Peyer's patch (tissue), 4 donors: ENCODE results near the gene DCUN1D3. TPM values are rescaled to one million over a fixed set of nuclear protein-coding genes. Genes with fewer than 3 reads are reported as not detected.

Source experiments
- DNase-seq, 3 donors: peaks; one replicate each; pipeline ENCODE4 v3.0.0-alpha.2; 2017 to 2019
- H3K27ac ChIP-seq, 4 donors: fragments of 200-600 bp; sonication (generic); one replicate each; pipeline ENCODE4 v1.5.1; 2016 to 2019
- H3K27me3 ChIP-seq, 2 donors: fragments of 200-600 bp; sonication (generic); one replicate each; pipeline ENCODE4 v1.5.1; 2019
- H3K36me3 ChIP-seq, 3 donors: fragments of 200-600 bp; sonication (generic); one replicate each; pipeline ENCODE4 v1.5.1; 2016 to 2019
- H3K4me1 ChIP-seq, 4 donors: fragments of 200-600 bp; sonication (generic); one replicate each; pipeline ENCODE4 v1.5.1; 2016 to 2019
- H3K4me3 ChIP-seq, 4 donors: fragments of 200-600 bp; sonication (generic); 1 replicate in 3 of 4; 2 replicates in 1 of 4; pipeline ENCODE4 v1.5.1; 2016 to 2019; ENCODE audit warnings: mild to moderate bottlenecking in 1 of 4
- H3K9me3 ChIP-seq, 4 donors: fragments of 200-600 bp; sonication (generic); one replicate each; pipeline ENCODE4 v1.5.1; 2016 to 2019; ENCODE audit warnings: mild to moderate bottlenecking in 1 of 4
- POLR2A ChIP-seq, 2 donors: fragments of 450-650 bp; IDR thresholded peaks; one replicate each; pipeline ENCODE4 v1.5.1; 2017; ENCODE audit warnings: antibody characterized with exemption in 2 of 2, mild to moderate bottlenecking in 2 of 2, moderate library complexity in 2 of 2
- total RNA-seq, 4 donors: library from RNA; depleted of rRNA; stranded (reverse); fragments of >200 nt; gene quantifications; one replicate each; pipeline ENCODE4 v1.1.0, GENCODE V29; 2016
- TF ChIP-seq, protein P1 (sequence below), 6 experiments: fragments of 450-650 bp in 4 of 6; fragments of 200-600 bp in 2 of 6; sonication (generic) in 1 of 6; IDR thresholded peaks; one replicate each; pipeline ENCODE4 v1.5.1; 2017 to 2019; ENCODE audit warnings: antibody characterized with exemption in 6 of 6, mild to moderate bottlenecking in 3 of 6, moderate library complexity in 1 of 6

DCUN1D3 gene
- total RNA-seq, 4 donors from 2014 or later = 6.5 to 12.2 (median 9.5) TPM

- Histone ChIP-seq H3K4me1 (no peaks in the 10 kb centered on the region), H3K9me3 (no peaks in the 10 kb centered on the region), H3K27me3 (no peaks in the 10 kb centered on the region), H3K36me3 (peaks cover 0 to 34% (median 0%) of the 10 kb centered on the region in 3 donors), H3K27ac (no peak overlapping the region), H3K4me3 (no peak overlapping the region)
- TF ChIP-seq, protein P1, sequence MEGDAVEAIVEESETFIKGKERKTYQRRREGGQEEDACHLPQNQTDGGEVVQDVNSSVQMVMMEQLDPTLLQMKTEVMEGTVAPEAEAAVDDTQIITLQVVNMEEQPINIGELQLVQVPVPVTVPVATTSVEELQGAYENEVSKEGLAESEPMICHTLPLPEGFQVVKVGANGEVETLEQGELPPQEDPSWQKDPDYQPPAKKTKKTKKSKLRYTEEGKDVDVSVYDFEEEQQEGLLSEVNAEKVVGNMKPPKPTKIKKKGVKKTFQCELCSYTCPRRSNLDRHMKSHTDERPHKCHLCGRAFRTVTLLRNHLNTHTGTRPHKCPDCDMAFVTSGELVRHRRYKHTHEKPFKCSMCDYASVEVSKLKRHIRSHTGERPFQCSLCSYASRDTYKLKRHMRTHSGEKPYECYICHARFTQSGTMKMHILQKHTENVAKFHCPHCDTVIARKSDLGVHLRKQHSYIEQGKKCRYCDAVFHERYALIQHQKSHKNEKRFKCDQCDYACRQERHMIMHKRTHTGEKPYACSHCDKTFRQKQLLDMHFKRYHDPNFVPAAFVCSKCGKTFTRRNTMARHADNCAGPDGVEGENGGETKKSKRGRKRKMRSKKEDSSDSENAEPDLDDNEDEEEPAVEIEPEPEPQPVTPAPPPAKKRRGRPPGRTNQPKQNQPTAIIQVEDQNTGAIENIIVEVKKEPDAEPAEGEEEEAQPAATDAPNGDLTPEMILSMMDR (IDR thresholded peaks at IDR 0.05) = no peak
- TF ChIP-seq POLR2A (IDR thresholded peaks at IDR 0.05) = no peak
- DNase-seq = no peak
These were observed 40.5 kb downstream of the DCUN1D3 start for GRCh38 chr16:20859699-20860098.

DNA sequence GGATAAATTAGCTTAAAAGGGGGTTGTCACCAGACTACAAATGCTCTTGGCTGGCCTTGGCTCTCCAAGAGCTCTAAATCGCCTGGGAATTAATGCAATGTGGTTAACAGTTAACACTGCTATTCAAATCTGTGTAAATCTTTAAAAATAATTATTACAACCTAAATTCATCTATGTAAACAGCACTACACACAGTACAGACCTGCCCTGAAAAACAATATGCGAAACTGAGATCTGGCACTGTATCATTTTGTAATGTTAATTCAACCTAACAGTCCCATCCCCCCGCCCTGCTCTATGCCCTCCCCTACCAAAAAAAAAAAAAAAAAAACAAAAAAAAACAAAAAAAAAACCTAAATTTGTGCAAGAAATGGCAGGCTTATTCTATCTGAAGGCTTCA is 40.9 kb downstream of the DCUN1D3 start:
- no peak for TF ChIP-seq POLR2A (IDR thresholded peaks at IDR 0.05)
- TF ChIP-seq, protein P1 (IDR thresholded peaks at IDR 0.05) = no peak
- H3K27me3 ChIP-seq = no peaks in the 10 kb centered on the region
- H3K27ac ChIP-seq = no peak overlapping the region
- no peaks in the 10 kb centered on the region for H3K9me3 ChIP-seq
- H3K4me3 ChIP-seq = no peak overlapping the region
- DNase-seq = no peak
- H3K4me1 ChIP-seq = no peaks in the 10 kb centered on the region
- H3K36me3 ChIP-seq = peaks cover 0 to 34% (median 0%) of the 10 kb centered on the region in 3 donors

GRCh38 chr16:20857281-20857680 is 42.9 kb downstream of the DCUN1D3 start:
- no peak for DNase-seq
- H3K27ac ChIP-seq = no peak overlapping the region
- no peaks in the 10 kb centered on the region for H3K4me1 ChIP-seq
- no peaks in the 10 kb centered on the region for H3K27me3 ChIP-seq
- TF ChIP-seq, protein P1 (IDR thresholded peaks at IDR 0.05) = no peak
- no peak for TF ChIP-seq POLR2A (IDR thresholded peaks at IDR 0.05)
- no peaks in the 10 kb centered on the region for H3K9me3 ChIP-seq
- peaks cover 0 to 34% (median 0%) of the 10 kb centered on the region in 3 donors for H3K36me3 ChIP-seq
- no peak overlapping the region for H3K4me3 ChIP-seq

- TF ChIP-seq POLR2A (IDR thresholded peaks at IDR 0.05) = no peak
- TF ChIP-seq, protein P1 (IDR thresholded peaks at IDR 0.05) = no peak
- Histone ChIP-seq H3K27ac (no peak overlapping the region), H3K4me3 (no peak overlapping the region), H3K9me3 (no peaks in the 10 kb centered on the region), H3K36me3 (peaks cover 0 to 16% (median 0%) of the 10 kb centered on the region in 3 donors), H3K4me1 (peaks cover 0 to 5% (median 0%) of the 10 kb centered on the region in 4 donors), H3K27me3 (no peaks in the 10 kb centered on the region)
- DNase-seq = no peak
These were observed 45.2 kb downstream of the DCUN1D3 start for GRCh38 chr16:20854963-20855362.

DNA sequence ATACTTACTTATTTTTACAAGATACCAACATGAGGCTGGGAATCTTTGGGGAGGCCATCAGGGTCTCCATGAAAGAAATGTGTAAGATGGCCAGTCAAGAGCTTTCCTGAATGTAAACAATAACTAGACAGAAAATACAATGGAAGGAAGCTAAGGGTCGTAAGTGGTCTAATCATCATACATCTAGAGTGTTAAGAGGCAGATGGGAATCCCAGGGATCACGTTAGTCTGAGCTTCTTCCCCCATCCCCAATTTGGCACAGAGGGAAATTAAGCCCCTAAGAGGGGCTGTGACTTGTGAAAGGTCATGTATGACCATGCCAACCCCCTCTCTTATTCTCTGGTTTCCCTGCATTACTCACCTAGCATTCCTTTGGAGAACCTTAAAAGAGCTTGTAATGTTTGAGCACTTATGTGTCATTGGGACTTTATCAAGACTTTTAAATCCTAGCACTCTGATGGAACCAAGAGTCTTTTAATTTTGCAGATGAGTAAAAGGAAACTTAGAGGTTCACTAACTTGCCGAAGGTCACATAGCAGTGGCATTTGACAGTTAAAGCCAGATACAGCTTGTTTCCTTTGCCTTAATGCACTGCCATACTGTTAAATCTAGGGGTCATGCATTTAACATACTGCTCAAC is 46.1 kb downstream of the DCUN1D3 start:
- Histone ChIP-seq H3K27ac (no peak overlapping the region), H3K9me3 (no peaks in the 10 kb centered on the region), H3K4me3 (no peak overlapping the region), H3K36me3 (peaks cover 0 to 7% (median 0%) of the 10 kb centered on the region in 3 donors), H3K27me3 (no peaks in the 10 kb centered on the region), H3K4me1 (peaks cover 0 to 5% (median 0%) of the 10 kb centered on the region in 4 donors)
- TF ChIP-seq, protein P1 (IDR thresholded peaks at IDR 0.05) = no peak
- TF ChIP-seq POLR2A (IDR thresholded peaks at IDR 0.05) = no peak
- no peak for DNase-seq
